Endodermal cell (in vitro differentiated cells): ENCODE results near the gene SHANK1. TPM values are rescaled to one million over a fixed set of nuclear protein-coding genes. Genes with fewer than 3 reads are reported as not detected.

ENCODE experiments used
- DNase-seq: peaks from one replicate; pipeline ENCODE4 v3.0.0-alpha.2; 2017
- H3K27ac ChIP-seq: 2 replicates; pipeline ENCODE4 v1.5.1; 2013; ENCODE audit warnings: mild to moderate bottlenecking, low read depth, low read length, moderate library complexity
- H3K27me3 ChIP-seq: 2 replicates; pipeline ENCODE4 v1.6.1; 2013; ENCODE audit warnings: mild to moderate bottlenecking, low read length, moderate library complexity; ENCODE audit not compliant: insufficient read depth, control insufficient read depth, poor library complexity, severe bottlenecking
- H3K36me3 ChIP-seq: 2 replicates; pipeline ENCODE4 v1.7.0; 2013; ENCODE audit warnings: mild to moderate bottlenecking, low read length, moderate library complexity; ENCODE audit not compliant: control insufficient read depth, insufficient read depth
- H3K4me1 ChIP-seq: one replicate; pipeline ENCODE4 v1.7.0; 2013; ENCODE audit warnings: low read length; ENCODE audit not compliant: control insufficient read depth, insufficient read depth
- H3K4me3 ChIP-seq: 2 replicates; pipeline ENCODE4 v1.5.1; 2013; ENCODE audit warnings: mild to moderate bottlenecking, low read length, moderate library complexity
- H3K9ac ChIP-seq: 2 replicates; pipeline ENCODE4 v1.6.1; 2013; ENCODE audit warnings: mild to moderate bottlenecking, low read length, moderate library complexity; ENCODE audit not compliant: poor library complexity, severe bottlenecking; ENCODE audit errors: extremely low read depth
- H3K9me3 ChIP-seq: 2 replicates; pipeline ENCODE4 v1.6.1; 2013; ENCODE audit warnings: mild to moderate bottlenecking, low read length, moderate library complexity; ENCODE audit not compliant: control insufficient read depth
- H3K27ac Mint-ChIP-seq: 2 replicates; pipeline ENCODE4 v1.8.0; 2020; ENCODE audit warnings: mixed read lengths
- H3K27me3 Mint-ChIP-seq: 2 replicates; pipeline ENCODE4 v1.8.0; 2021; ENCODE audit warnings: mild to moderate bottlenecking, mixed read lengths; ENCODE audit not compliant: insufficient read depth
- H3K36me3 Mint-ChIP-seq: 2 replicates; pipeline ENCODE4 v1.8.0; 2020; ENCODE audit warnings: low read depth, mixed read lengths
- H3K4me1 Mint-ChIP-seq: 2 replicates; pipeline ENCODE4 v1.8.0; 2020; ENCODE audit warnings: mixed read lengths
- H3K4me3 Mint-ChIP-seq: 2 replicates; pipeline ENCODE4 v1.8.0; 2020; ENCODE audit warnings: mild to moderate bottlenecking, moderate library complexity, mixed read lengths
- H3K9me3 Mint-ChIP-seq: 2 replicates; pipeline ENCODE4 v1.8.0; 2020; ENCODE audit warnings: mild to moderate bottlenecking, mixed read lengths
- CTCF ChIP-seq: fragments of 200-600 bp; sonication (generic); conservative IDR thresholded peaks from 2 replicates; pipeline ENCODE4 v1.5.0; 2021; ENCODE audit warnings: antibody characterized with exemption, mild to moderate bottlenecking
- WGBS, 2 experiments: methylation state at CpG; one replicate each; pipeline versions ENCODE4 v1.1.5 to v1.1.7; 2013; ENCODE audit warnings: missing lambda C conversion rate in 2 of 2, mixed read lengths in 1 of 2; ENCODE audit not compliant: insufficient coverage in 1 of 2, insufficient read length in 1 of 2; 5-methylcytosine and 5-hydroxymethylcytosine counted together
- total RNA-seq, 2 donors: library from RNA; stranded (reverse); fragmentation: NEBNext Ultra II Directional in 1 of 2; extraction: Animal tissue kit (Norgen Biotek cat#: 25700) in 1 of 2; gene quantifications; 2 replicates in 1 of 2; 3 replicates in 1 of 2; pipeline ENCODE4 v1.2.1, GENCODE V29; 2021

SHANK1 gene
- total RNA-seq, 2 donors from 2014 or later, result 1.6 to 1.9 TPM

- Mint-ChIP-seq H3K27ac (no peak overlapping the region), H3K4me3 (peak overlapping the region; percentile 78), H3K36me3 (no peaks in the 10 kb centered on the region), H3K9me3 (peaks cover 1% of the 10 kb centered on the region), H3K4me1 (peaks cover 8% of the 10 kb centered on the region), H3K27me3 (peaks cover 57% of the 10 kb centered on the region)
- Histone ChIP-seq H3K27me3 (peaks cover 10% of the 10 kb centered on the region), H3K9ac (no peak overlapping the region), H3K9me3 (no peaks in the 10 kb centered on the region), H3K27ac (no peak overlapping the region), H3K4me1 (no peaks in the 10 kb centered on the region), H3K36me3 (no peaks in the 10 kb centered on the region), H3K4me3 (peak overlapping the region; percentile 77)
- TF ChIP-seq CTCF, result no peak
- no peak for DNase-seq
- 47 to 50% methylated on average over 14 to 30 of the region's 31 CpGs for WGBS, 2 experiments
Measured at GRCh38 chr19:50723735-50724521, 4.3 kb upstream of the SHANK1 start.

- DNase-seq, result peak; percentile 69
- peaks cover 60% of the 10 kb centered on the region for H3K27me3 Mint-ChIP-seq
- peaks cover 7% of the 10 kb centered on the region for H3K4me1 Mint-ChIP-seq
- no peak within 1 kb of the TSS for H3K27ac Mint-ChIP-seq
- H3K4me1 ChIP-seq, result no peaks in the 10 kb centered on the region
- H3K27ac ChIP-seq, result no peak within 1 kb of the TSS
- 70% methylated on average over 8 to 15 of the region's 15 CpGs for WGBS, 2 experiments
- H3K27me3 ChIP-seq, result peaks cover 10% of the 10 kb centered on the region
- H3K9me3 ChIP-seq, result no peaks in the 10 kb centered on the region
- H3K36me3 Mint-ChIP-seq, result no peaks in the 10 kb centered on the region
- no peaks in the 10 kb centered on the region for H3K36me3 ChIP-seq
- H3K4me3 ChIP-seq, result peak within 1 kb of the TSS; percentile 77
- peak within 1 kb of the TSS; percentile 78 for H3K4me3 Mint-ChIP-seq
- no peak within 1 kb of the TSS for H3K9ac ChIP-seq
- no peaks in the 10 kb centered on the region for H3K9me3 Mint-ChIP-seq
- TF ChIP-seq CTCF, result no peak
Measured at GRCh38 chr19:50723069-50723468, 3.5 kb upstream of the SHANK1 start, which contains the start of gene CLEC11A. TSS of gene CLEC11A (plus strand) at chr19:50723364. CDS start at chr19:50723526, 162 bp downstream.

GRCh38 chr19:50722201-50723013, 2.8 kb upstream of the SHANK1 start:
- TF ChIP-seq CTCF, result no peak
- peaks cover 65% of the 10 kb centered on the region for H3K27me3 Mint-ChIP-seq
- Histone ChIP-seq H3K9ac (no peak overlapping the region), H3K27ac (no peak overlapping the region), H3K9me3 (no peaks in the 10 kb centered on the region), H3K36me3 (no peaks in the 10 kb centered on the region), H3K4me3 (no peak overlapping the region), H3K4me1 (no peaks in the 10 kb centered on the region), H3K27me3 (peaks cover 16% of the 10 kb centered on the region)
- H3K36me3 Mint-ChIP-seq, result no peaks in the 10 kb centered on the region
- no peaks in the 10 kb centered on the region for H3K9me3 Mint-ChIP-seq
- H3K4me3 Mint-ChIP-seq, result peak overlapping the region; percentile 78
- 67 to 72% methylated on average over 6 to 15 of the region's 15 CpGs for WGBS, 2 experiments
- peaks cover 7% of the 10 kb centered on the region for H3K4me1 Mint-ChIP-seq
- DNase-seq, result no peak
- H3K27ac Mint-ChIP-seq, result no peak overlapping the region
